HCT116 (cell line): ENCODE measurements around the gene TK2. TPM values are rescaled to one million over a fixed set of nuclear protein-coding genes. Genes with fewer than 3 reads are reported as not detected.

ENCODE experiments used
- ATAC-seq: fragments of 200-7000 bp; cut with Tn5 transposase; 2 replicates; pipeline ENCODE4 v1.9.1; 2020; ENCODE audit warnings: mild to moderate bottlenecking, moderate library complexity
- BruUV-seq: library from RNA; stranded (reverse); fragments of 400-500 nt; replicated peaks from 2 replicates; lab custom pipeline; 2021; lab: Mats Ljungman, UMichigan
- CTCF ChIA-PET: fragments of 300-600 bp; sonication (Branson Sonifier 250); formaldehyde crosslinking; loops from one replicate; lab custom pipeline; 2021; ENCODE audit warnings: antibody characterized with exemption; lab: Charles Lee
- POLR2A ChIA-PET: fragments of 300-600, 350-600 bp; sonication (Branson Sonifier 250); formaldehyde crosslinking; loops from one replicate; lab custom pipeline; 2021; ENCODE audit warnings: antibody characterized with exemption; lab: Charles Lee
- RAD21 ChIA-PET, 2 experiments: fragments of 300-600 bp; sonication (Branson Sonifier 250); formaldehyde crosslinking; loops; one replicate each; lab custom pipeline; 2023; ENCODE audit warnings: low total read pairs in 2 of 2; ENCODE audit not compliant: uncharacterized antibody in 2 of 2, unreplicated experiment in 2 of 2, low non-redundant PET in 1 of 2; lab: Charles Lee
- DNase-seq: peaks from one replicate; pipeline ENCODE4 v3.0.0-alpha.2; 2010; ENCODE audit warnings: low read depth, low spot score
- H2AFZ ChIP-seq: fragments of 200-600 bp; shearing (Covaris generic), sonication (generic); 2 replicates; pipeline ENCODE4 v1.6.1; 2017; ENCODE audit warnings: low read depth, mixed run types, mixed read lengths, antibody characterized with exemption, low read length; ENCODE audit not compliant: poor library complexity, severe bottlenecking
- H3K27ac ChIP-seq: 2 replicates; pipeline ENCODE4 v1.5.1; 2012; ENCODE audit warnings: low read depth, low read length
- H3K27me3 ChIP-seq: fragments of 200-600 bp; sonication (generic); 2 replicates; pipeline ENCODE4 v1.6.1; 2016; ENCODE audit warnings: mixed run types, low read length, mixed read lengths; ENCODE audit not compliant: insufficient read depth
- H3K36me3 ChIP-seq, 2 experiments: fragments of 200-500 bp in 1 of 2; fragments of 200-600 bp in 1 of 2; sonication (Bioruptor generic) in 1 of 2; sonication (generic) in 1 of 2; 2 replicates each; pipeline versions ENCODE4 v1.5.1 to v1.6.1; 2014 to 2016; ENCODE audit warnings: low read length in 2 of 2, inconsistent platforms in 1 of 2, mixed read lengths in 1 of 2, mixed run types in 1 of 2; ENCODE audit not compliant: insufficient read depth in 2 of 2, control insufficient read depth in 1 of 2
- H3K4me1 ChIP-seq, 2 experiments: fragments of 200-600 bp in 1 of 2; sonication (generic) in 1 of 2; 2 replicates each; pipeline versions ENCODE4 v1.5.1 to v1.6.1; 2012 to 2017; ENCODE audit warnings: low read length in 2 of 2, inconsistent platforms in 1 of 2, mild to moderate bottlenecking in 1 of 2, mixed read lengths in 1 of 2, mixed run types in 1 of 2, moderate library complexity in 1 of 2; ENCODE audit not compliant: insufficient read depth in 2 of 2, control insufficient read depth in 1 of 2
- H3K4me2 ChIP-seq: fragments of 200-600 bp; sonication (generic); 2 replicates; pipeline ENCODE4 v1.6.1; 2017; ENCODE audit warnings: mixed run types, low read length, mixed read lengths
- H3K4me3 ChIP-seq, 2 experiments: fragments of 200-600 bp in 1 of 2; sonication (generic) in 1 of 2; replicated peaks in 1 of 2; 2 replicates each; pipeline ENCODE4 v1.5.1; 2011 to 2016; ENCODE audit warnings: low read length in 2 of 2, control low read depth in 1 of 2, low read depth in 1 of 2, mild to moderate bottlenecking in 1 of 2, mixed read lengths in 1 of 2, mixed run types in 1 of 2
- H3K79me2 ChIP-seq: fragments of 200-600 bp; sonication (generic); 2 replicates; pipeline ENCODE4 v1.6.1; 2017; ENCODE audit warnings: mild to moderate bottlenecking, mixed run types, low read length, moderate library complexity, mixed read lengths; ENCODE audit not compliant: insufficient read depth
- H3K9ac ChIP-seq: fragments of 200-600 bp; sonication (generic); 2 replicates; pipeline ENCODE4 v1.6.1; 2016; ENCODE audit warnings: low read length, mixed read lengths
- H3K9me2 ChIP-seq: fragments of 200-600 bp; sonication (generic), shearing (Covaris generic); 2 replicates; pipeline ENCODE4 v1.6.1; 2017; ENCODE audit warnings: mixed run types, mild to moderate bottlenecking, moderate library complexity; ENCODE audit not compliant: insufficient read depth
- H3K9me3 ChIP-seq, 2 experiments: fragments of 200-500 bp in 1 of 2; fragments of 200-600 bp in 1 of 2; sonication (Bioruptor generic) in 1 of 2; sonication (generic) in 1 of 2; 2 replicates each; pipeline ENCODE4 v1.6.1; 2014 to 2017; ENCODE audit warnings: low read length in 2 of 2, mixed read lengths in 2 of 2, inconsistent platforms in 1 of 2, low read depth in 1 of 2, mild to moderate bottlenecking in 1 of 2, mixed run types in 1 of 2, moderate library complexity in 1 of 2; ENCODE audit not compliant: control insufficient read depth in 1 of 2, insufficient read depth in 1 of 2
- H4K20me1 ChIP-seq: fragments of 200-600 bp; sonication (generic), shearing (Covaris generic); 2 replicates; pipeline ENCODE4 v1.6.1; 2017; ENCODE audit warnings: mixed run types, mild to moderate bottlenecking, moderate library complexity; ENCODE audit not compliant: insufficient read depth
- EGR1 ChIP-seq: IDR thresholded peaks from 2 replicates; pipeline ENCODE4 v1.6.1; 2012; ENCODE audit warnings: low read depth
- ELF1 ChIP-seq: IDR thresholded peaks from 2 replicates; pipeline ENCODE4 v1.6.1; 2012; ENCODE audit warnings: low read depth, borderline replicate concordance
- FOSL1 ChIP-seq: IDR thresholded peaks from 2 replicates; pipeline ENCODE4 v1.6.1; 2012; ENCODE audit warnings: low read depth
- JUND ChIP-seq: IDR thresholded peaks from 2 replicates; pipeline ENCODE4 v1.6.1; 2012
- RAD21 ChIP-seq: IDR thresholded peaks from 2 replicates; pipeline ENCODE4 v1.6.1; 2012; ENCODE audit warnings: low read depth, mild to moderate bottlenecking
- SIN3A ChIP-seq: IDR thresholded peaks from 2 replicates; pipeline ENCODE4 v1.6.1; 2012; ENCODE audit warnings: low read depth
- TCF7L2 ChIP-seq: IDR thresholded peaks from 2 replicates; pipeline ENCODE4 v1.7.0; 2011; ENCODE audit warnings: borderline replicate concordance, inconsistent platforms; ENCODE audit not compliant: insufficient read depth, insufficient read length; ENCODE audit errors: extremely low read depth
- YY1 ChIP-seq: IDR thresholded peaks from 2 replicates; pipeline ENCODE4 v1.6.1; 2011; ENCODE audit warnings: low read length, low read depth, moderate library complexity, mild to moderate bottlenecking; ENCODE audit not compliant: insufficient replicate concordance; ENCODE audit errors: extremely low read depth
- ZNF274 ChIP-seq: fragments of 200-500 bp; sonication (Bioruptor generic); IDR thresholded peaks from 2 replicates; pipeline ENCODE4 v1.6.1; 2014; ENCODE audit warnings: mild to moderate bottlenecking, low read depth, low read length, inconsistent platforms
- intact Hi-C: fragments of 100-400 bp; cut with micrococcal nuclease; formaldehyde crosslinking; loops from 2 replicates; pipeline ENCODE4 v1.10.0; 2022
- total RNA-seq: library from RNA; stranded (reverse); gene quantifications from one replicate; pipeline ENCODE4 v1.2.1, GENCODE V29; 2021; ENCODE audit not compliant: unreplicated experiment
- TF ChIP-seq, protein P1 (sequence below): IDR thresholded peaks from 2 replicates; pipeline ENCODE4 v1.6.1; 2012
- TF ChIP-seq, protein P2 (sequence below), 3 experiments: fragments of 200-600 bp in 1 of 3; sonication (generic) in 1 of 3; IDR thresholded peaks in 2 of 3; conservative IDR thresholded peaks in 1 of 3; 2 replicates each; pipeline ENCODE4 v1.5.1; 2012 to 2017; ENCODE audit warnings: low read depth in 2 of 3, low read length in 2 of 3, antibody characterized with exemption in 1 of 3, borderline replicate concordance in 1 of 3, control low read depth in 1 of 3, mild to moderate bottlenecking in 1 of 3, mixed read lengths in 1 of 3, mixed run types in 1 of 3, moderate library complexity in 1 of 3; ENCODE audit not compliant: insufficient read depth in 1 of 3
- TF ChIP-seq, protein P3 (sequence below): IDR thresholded peaks from 2 replicates; pipeline ENCODE4 v1.6.1; 2011; ENCODE audit warnings: mild to moderate bottlenecking, low read length, moderate library complexity; ENCODE audit not compliant: insufficient replicate concordance; ENCODE audit errors: extremely low read depth
- TF ChIP-seq, protein P4 (sequence below): IDR thresholded peaks from 2 replicates; pipeline ENCODE4 v1.6.1; 2012
- TF ChIP-seq, protein P5 (sequence below): IDR thresholded peaks from 2 replicates; pipeline ENCODE4 v1.6.1; 2012; ENCODE audit warnings: low read depth

The TK2 gene
- total RNA-seq, 1 experiment from 2014 or later, result 15.4 TPM

DNA sequence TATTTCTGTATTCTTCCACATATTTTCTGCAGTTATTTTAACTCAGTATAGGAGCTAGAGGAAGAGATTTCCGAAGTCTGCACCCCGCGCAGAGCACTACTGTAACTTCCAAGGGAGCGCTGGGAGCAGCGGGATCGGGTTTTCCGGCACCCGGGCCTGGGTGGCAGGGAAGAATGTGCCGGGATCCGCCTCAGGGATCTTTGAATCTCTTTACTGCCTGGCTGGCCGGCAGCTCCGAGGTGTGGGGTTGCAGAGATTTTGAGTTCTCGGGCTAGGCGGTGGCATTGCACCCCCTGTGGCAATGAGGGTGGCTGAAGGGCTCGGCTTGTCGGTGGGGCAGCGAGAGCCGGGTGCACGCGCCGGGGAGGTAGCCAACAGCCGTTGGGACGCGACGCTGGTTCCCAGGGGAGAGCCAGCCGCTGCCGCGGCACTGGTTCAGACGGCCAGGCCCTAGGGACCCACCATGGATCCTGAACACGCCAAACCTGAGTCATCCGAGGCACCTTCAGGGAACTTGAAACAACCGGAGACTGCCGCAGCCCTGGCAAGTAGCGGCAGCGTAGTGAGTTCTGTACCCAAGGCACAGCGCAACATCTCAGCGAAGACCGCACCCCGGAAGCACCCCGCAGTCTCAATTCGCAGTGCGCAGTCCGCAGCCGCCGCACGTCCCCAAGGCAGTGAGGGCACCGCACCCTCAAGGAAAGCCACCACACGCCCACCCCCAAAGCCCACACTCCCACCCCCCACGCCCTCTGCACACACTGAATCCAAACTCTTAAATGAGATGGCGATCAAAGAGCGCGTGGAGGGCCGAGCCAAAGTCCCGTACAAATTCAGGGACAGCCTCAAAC, 16.4 kb upstream of the TK2 start, which contains the start of gene CMTM1:
Gene CMTM1 (plus strand): TSS at position 389 of the 851 bp plus-strand sequence. CDS start 75 bp downstream, at position 464.
- POLR2A ChIA-PET, result no interaction called here
- H3K36me3 ChIP-seq, result no peaks in the 10 kb centered on the region; a peak in 1 of 4 replicates
- H3K9me2 ChIP-seq, result no peaks in the 10 kb centered on the region
- BruUV-seq, result no TSS peak
- CTCF ChIA-PET, result no interaction called here
- no peak for DNase-seq
- no peak within 1 kb of the TSS for H3K4me2 ChIP-seq
- H3K4me3 ChIP-seq, result no peak within 1 kb of the TSS
- intact Hi-C loops, result no loop called here
- no peak for ATAC-seq
- no peak within 1 kb of the TSS for H2AFZ ChIP-seq
- peaks cover 0 to 13% of the 10 kb centered on the region in 2 experiments; a peak in 3 of 4 replicates for H3K4me1 ChIP-seq
- H3K9me3 ChIP-seq, result no peaks in the 10 kb centered on the region
- H3K79me2 ChIP-seq, result no peaks in the 10 kb centered on the region
- no peak within 1 kb of the TSS for H3K27ac ChIP-seq
- H3K27me3 ChIP-seq, result no peaks in the 10 kb centered on the region
- no peak within 1 kb of the TSS for H3K9ac ChIP-seq
- no peak for TF ChIP-seq FOSL1
- no peak for TF ChIP-seq RAD21
- TF ChIP-seq ELF1, result no peak
- TF ChIP-seq, protein P1, sequence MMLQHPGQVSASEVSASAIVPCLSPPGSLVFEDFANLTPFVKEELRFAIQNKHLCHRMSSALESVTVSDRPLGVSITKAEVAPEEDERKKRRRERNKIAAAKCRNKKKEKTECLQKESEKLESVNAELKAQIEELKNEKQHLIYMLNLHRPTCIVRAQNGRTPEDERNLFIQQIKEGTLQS, result no peak
- TF ChIP-seq JUND, result no peak
- TF ChIP-seq, protein P2, sequence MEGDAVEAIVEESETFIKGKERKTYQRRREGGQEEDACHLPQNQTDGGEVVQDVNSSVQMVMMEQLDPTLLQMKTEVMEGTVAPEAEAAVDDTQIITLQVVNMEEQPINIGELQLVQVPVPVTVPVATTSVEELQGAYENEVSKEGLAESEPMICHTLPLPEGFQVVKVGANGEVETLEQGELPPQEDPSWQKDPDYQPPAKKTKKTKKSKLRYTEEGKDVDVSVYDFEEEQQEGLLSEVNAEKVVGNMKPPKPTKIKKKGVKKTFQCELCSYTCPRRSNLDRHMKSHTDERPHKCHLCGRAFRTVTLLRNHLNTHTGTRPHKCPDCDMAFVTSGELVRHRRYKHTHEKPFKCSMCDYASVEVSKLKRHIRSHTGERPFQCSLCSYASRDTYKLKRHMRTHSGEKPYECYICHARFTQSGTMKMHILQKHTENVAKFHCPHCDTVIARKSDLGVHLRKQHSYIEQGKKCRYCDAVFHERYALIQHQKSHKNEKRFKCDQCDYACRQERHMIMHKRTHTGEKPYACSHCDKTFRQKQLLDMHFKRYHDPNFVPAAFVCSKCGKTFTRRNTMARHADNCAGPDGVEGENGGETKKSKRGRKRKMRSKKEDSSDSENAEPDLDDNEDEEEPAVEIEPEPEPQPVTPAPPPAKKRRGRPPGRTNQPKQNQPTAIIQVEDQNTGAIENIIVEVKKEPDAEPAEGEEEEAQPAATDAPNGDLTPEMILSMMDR (IDR thresholded peaks at IDR 0.05 in 2 of 3, conservative IDR thresholded peaks at IDR 0.05 in 1 of 3; ENCODE audit: borderline replicate concordance in 1 of 3, insufficient read depth in 1 of 3, low read depth in 2 of 3, low read length in 2 of 3), result no peak
- TF ChIP-seq SIN3A, result no peak
- TF ChIP-seq, protein P3, sequence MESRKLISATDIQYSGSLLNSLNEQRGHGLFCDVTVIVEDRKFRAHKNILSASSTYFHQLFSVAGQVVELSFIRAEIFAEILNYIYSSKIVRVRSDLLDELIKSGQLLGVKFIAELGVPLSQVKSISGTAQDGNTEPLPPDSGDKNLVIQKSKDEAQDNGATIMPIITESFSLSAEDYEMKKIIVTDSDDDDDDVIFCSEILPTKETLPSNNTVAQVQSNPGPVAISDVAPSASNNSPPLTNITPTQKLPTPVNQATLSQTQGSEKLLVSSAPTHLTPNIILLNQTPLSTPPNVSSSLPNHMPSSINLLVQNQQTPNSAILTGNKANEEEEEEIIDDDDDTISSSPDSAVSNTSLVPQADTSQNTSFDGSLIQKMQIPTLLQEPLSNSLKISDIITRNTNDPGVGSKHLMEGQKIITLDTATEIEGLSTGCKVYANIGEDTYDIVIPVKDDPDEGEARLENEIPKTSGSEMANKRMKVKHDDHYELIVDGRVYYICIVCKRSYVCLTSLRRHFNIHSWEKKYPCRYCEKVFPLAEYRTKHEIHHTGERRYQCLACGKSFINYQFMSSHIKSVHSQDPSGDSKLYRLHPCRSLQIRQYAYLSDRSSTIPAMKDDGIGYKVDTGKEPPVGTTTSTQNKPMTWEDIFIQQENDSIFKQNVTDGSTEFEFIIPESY, result no peak
- TF ChIP-seq, protein P4, sequence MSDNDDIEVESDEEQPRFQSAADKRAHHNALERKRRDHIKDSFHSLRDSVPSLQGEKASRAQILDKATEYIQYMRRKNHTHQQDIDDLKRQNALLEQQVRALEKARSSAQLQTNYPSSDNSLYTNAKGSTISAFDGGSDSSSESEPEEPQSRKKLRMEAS, result no peak
- no peak for TF ChIP-seq ZNF274
- no peak for TF ChIP-seq TCF7L2
- TF ChIP-seq YY1, result no peak
- TF ChIP-seq, protein P5, sequence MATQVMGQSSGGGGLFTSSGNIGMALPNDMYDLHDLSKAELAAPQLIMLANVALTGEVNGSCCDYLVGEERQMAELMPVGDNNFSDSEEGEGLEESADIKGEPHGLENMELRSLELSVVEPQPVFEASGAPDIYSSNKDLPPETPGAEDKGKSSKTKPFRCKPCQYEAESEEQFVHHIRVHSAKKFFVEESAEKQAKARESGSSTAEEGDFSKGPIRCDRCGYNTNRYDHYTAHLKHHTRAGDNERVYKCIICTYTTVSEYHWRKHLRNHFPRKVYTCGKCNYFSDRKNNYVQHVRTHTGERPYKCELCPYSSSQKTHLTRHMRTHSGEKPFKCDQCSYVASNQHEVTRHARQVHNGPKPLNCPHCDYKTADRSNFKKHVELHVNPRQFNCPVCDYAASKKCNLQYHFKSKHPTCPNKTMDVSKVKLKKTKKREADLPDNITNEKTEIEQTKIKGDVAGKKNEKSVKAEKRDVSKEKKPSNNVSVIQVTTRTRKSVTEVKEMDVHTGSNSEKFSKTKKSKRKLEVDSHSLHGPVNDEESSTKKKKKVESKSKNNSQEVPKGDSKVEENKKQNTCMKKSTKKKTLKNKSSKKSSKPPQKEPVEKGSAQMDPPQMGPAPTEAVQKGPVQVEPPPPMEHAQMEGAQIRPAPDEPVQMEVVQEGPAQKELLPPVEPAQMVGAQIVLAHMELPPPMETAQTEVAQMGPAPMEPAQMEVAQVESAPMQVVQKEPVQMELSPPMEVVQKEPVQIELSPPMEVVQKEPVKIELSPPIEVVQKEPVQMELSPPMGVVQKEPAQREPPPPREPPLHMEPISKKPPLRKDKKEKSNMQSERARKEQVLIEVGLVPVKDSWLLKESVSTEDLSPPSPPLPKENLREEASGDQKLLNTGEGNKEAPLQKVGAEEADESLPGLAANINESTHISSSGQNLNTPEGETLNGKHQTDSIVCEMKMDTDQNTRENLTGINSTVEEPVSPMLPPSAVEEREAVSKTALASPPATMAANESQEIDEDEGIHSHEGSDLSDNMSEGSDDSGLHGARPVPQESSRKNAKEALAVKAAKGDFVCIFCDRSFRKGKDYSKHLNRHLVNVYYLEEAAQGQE, result no peak
- no peak for TF ChIP-seq EGR1
- peaks cover 3% of the 10 kb centered on the region; the same call in 1 of the 2 replicates for H4K20me1 ChIP-seq
- RAD21 ChIA-PET, result no interaction called here
